ENCODE measurements around the gene F10. TPM values are rescaled to one million over a fixed set of nuclear protein-coding genes. Genes with fewer than 3 reads are reported as not detected.

The F10 gene
- total and polyA plus RNA-seq, 2 donors (not counting 3 experiments of a cell fraction or from before 2014, with no cell fraction given): 0.25 TPM; not detected in 1

GRCh38 chr13:113097651-113098050, 24.9 kb upstream of the F10 start:
- Histone ChIP-seq H3K27ac (ENCODE audit: insufficient read depth, low read depth, low read length) (no peak overlapping the region), H3K9me1 (replicated peaks; ENCODE audit: control insufficient read depth, extremely low read depth, insufficient read depth, low read length) (no peaks in the 10 kb centered on the region), H3K79me2 (ENCODE audit: control insufficient read depth, insufficient read depth, low read length) (no peaks in the 10 kb centered on the region), H3K9ac (replicated peaks; ENCODE audit: extremely low read depth, insufficient read depth, low read length) (no peak overlapping the region), H4K20me1 (replicated peaks; ENCODE audit: control insufficient read depth, extremely low read depth, insufficient read depth, low read length) (no peaks in the 10 kb centered on the region), H3K27me3 (ENCODE audit: control insufficient read depth in 2 of 2, insufficient read depth in 2 of 2, low read length in 2 of 2) (no peaks in the 10 kb centered on the region), H3K4me2 (ENCODE audit: insufficient read depth, low read length) (no peak overlapping the region), H3K4me1 (ENCODE audit: control insufficient read depth, extremely low read depth, insufficient read depth, low read length) (no peaks in the 10 kb centered on the region), H3K36me3 (ENCODE audit: control insufficient read depth in 2 of 2, extremely low read depth in 1 of 2, insufficient read depth in 2 of 2, low read length in 2 of 2) (no peaks in the 10 kb centered on the region), H3K4me3 (replicated peaks in 1 of 3; ENCODE audit: insufficient read depth in 1 of 3, low read depth in 1 of 3, low read length in 3 of 3) (no peak overlapping the region), H2AFZ (ENCODE audit: low read depth, low read length) (no peak overlapping the region), H3K9me3 (replicated peaks; ENCODE audit: control insufficient read depth, insufficient read depth, low read length) (no peaks in the 10 kb centered on the region)
- no TSS peak for BruUV-seq (replicated peaks)
- FAIRE-seq (no peak), DNase-seq (ENCODE audit: low read depth, low spot score) (no peak)
- no peak for TF ChIP-seq EZH2 (IDR thresholded peaks at IDR 0.05; ENCODE audit: borderline replicate concordance, low read depth, low read length, severe bottlenecking)
- no peak for TF ChIP-seq POLR2AphosphoS5 (IDR thresholded peaks at IDR 0.05; ENCODE audit: insufficient read depth, low read depth, low read length)
- no peak for TF ChIP-seq FOS (IDR thresholded peaks at IDR 0.05; ENCODE audit: borderline replicate concordance, insufficient read depth, low read length)
- TF ChIP-seq MAX (IDR thresholded peaks at IDR 0.05; ENCODE audit: insufficient read depth, insufficient read length): no peak
- no peak for TF ChIP-seq MYC (IDR thresholded peaks at IDR 0.05; ENCODE audit: low read depth, low read length)
- TF ChIP-seq JUN (IDR thresholded peaks at IDR 0.05; ENCODE audit: borderline replicate concordance, insufficient read depth, insufficient read length, low read depth): no peak
- no peak for TF ChIP-seq GATA2 (IDR thresholded peaks at IDR 0.05; ENCODE audit: insufficient read depth, insufficient read length, low read depth, low read length)
- no peak for TF ChIP-seq CTCF (IDR thresholded peaks at IDR 0.05; ENCODE audit: extremely low read depth in 1 of 2, insufficient read depth in 1 of 2, low read depth in 1 of 2, low read length in 2 of 2)
- no peak for TF ChIP-seq POLR2A (IDR thresholded peaks at IDR 0.05; ENCODE audit: low read depth, low read length)
- ChIA-PET POLR2A (no interaction called here), CTCF (no interaction called here)
- intact Hi-C loops (cut with micrococcal nuclease) (no loop called here), dilution Hi-C loops (cut with MboI; ENCODE audit: extremely low pct_ligation_motif_present, low sequenced_read_pairs) (no loop called here)

Data from endothelial cell of umbilical vein (primary cell).